ENCODE results near the gene TEN1. TPM values are rescaled to one million over a fixed set of nuclear protein-coding genes. Genes with fewer than 3 reads are reported as not detected.

Gene TEN1
- total and polyA plus RNA-seq, 2 of the 13 experiments (the other 11 are each of a cell fraction or from before 2014, with no cell fraction given), result 18.0 to 21.3 TPM

DNA sequence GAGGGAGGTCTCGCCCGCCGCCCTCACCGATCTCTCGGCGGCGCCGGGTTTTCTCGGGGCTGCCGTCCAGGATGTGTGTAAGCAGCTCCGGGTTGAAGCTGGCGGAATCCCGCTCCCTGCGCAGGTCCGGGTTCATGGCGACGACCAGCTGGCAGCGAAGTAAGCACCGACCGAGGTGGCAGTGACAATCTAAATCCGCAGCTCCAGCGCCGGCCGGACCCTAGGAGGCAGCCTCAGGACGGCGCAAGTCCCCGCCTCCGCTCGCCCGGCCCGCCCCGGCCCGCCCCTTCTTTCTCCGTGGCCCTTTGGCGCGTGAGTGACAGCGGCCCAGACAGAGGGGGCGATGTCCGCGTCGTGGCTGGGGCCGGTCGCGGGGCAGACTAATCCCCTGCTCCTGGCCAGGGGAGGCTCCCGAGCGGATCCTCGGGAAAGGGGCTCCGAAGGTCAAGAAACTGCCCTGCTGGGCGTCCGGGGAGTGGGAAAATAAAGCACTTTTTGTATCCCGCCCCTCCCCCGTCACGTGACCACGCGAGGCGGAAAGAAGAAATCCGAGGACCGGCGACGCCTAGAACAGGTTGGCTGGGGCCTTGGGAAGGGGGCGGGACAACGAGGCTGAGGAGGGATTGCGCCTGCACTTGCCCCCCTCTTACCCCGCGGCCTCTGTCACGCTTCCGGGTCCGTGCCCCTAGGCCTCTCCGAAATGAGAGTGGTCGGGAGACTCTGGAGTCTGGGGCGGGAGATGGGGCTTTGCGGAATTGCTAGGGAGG is at the start of gene TEN1, which contains the start of gene ACOX1 (continued):
- TF ChIP-seq, protein P1, sequence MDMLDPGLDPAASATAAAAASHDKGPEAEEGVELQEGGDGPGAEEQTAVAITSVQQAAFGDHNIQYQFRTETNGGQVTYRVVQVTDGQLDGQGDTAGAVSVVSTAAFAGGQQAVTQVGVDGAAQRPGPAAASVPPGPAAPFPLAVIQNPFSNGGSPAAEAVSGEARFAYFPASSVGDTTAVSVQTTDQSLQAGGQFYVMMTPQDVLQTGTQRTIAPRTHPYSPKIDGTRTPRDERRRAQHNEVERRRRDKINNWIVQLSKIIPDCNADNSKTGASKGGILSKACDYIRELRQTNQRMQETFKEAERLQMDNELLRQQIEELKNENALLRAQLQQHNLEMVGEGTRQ (IDR thresholded peaks at IDR 0.05; ENCODE audit: low read depth, low read length), result peak; percentile 97
- TF ChIP-seq, protein P1 (CRISPR knock-in tag; IDR thresholded peaks at IDR 0.05; ENCODE audit: borderline replicate concordance), result peak; percentile 99; the same call in 1 of the 2 replicates
- peak; percentile 97 for TF ChIP-seq POLR2G (IDR thresholded peaks at IDR 0.05; ENCODE audit: low read depth, low read length)
- TF ChIP-seq, protein P2, sequence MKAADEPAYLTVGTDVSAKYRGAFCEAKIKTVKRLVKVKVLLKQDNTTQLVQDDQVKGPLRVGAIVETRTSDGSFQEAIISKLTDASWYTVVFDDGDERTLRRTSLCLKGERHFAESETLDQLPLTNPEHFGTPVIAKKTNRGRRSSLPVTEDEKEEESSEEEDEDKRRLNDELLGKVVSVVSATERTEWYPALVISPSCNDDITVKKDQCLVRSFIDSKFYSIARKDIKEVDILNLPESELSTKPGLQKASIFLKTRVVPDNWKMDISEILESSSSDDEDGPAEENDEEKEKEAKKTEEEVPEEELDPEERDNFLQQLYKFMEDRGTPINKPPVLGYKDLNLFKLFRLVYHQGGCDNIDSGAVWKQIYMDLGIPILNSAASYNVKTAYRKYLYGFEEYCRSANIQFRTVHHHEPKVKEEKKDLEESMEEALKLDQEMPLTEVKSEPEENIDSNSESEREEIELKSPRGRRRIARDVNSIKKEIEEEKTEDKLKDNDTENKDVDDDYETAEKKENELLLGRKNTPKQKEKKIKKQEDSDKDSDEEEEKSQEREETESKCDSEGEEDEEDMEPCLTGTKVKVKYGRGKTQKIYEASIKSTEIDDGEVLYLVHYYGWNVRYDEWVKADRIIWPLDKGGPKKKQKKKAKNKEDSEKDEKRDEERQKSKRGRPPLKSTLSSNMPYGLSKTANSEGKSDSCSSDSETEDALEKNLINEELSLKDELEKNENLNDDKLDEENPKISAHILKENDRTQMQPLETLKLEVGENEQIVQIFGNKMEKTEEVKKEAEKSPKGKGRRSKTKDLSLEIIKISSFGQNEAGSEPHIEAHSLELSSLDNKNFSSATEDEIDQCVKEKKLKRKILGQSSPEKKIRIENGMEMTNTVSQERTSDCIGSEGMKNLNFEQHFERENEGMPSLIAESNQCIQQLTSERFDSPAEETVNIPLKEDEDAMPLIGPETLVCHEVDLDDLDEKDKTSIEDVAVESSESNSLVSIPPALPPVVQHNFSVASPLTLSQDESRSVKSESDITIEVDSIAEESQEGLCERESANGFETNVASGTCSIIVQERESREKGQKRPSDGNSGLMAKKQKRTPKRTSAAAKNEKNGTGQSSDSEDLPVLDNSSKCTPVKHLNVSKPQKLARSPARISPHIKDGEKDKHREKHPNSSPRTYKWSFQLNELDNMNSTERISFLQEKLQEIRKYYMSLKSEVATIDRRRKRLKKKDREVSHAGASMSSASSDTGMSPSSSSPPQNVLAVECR (CRISPR knock-in tag; IDR thresholded peaks at IDR 0.05; ENCODE audit: borderline replicate concordance), result peak; percentile 86
- TF ChIP-seq MAFG (CRISPR knock-in tag; IDR thresholded peaks at IDR 0.05), result peak; percentile 78; the same call in 1 of the 2 replicates
- TF ChIP-seq, protein P3, sequence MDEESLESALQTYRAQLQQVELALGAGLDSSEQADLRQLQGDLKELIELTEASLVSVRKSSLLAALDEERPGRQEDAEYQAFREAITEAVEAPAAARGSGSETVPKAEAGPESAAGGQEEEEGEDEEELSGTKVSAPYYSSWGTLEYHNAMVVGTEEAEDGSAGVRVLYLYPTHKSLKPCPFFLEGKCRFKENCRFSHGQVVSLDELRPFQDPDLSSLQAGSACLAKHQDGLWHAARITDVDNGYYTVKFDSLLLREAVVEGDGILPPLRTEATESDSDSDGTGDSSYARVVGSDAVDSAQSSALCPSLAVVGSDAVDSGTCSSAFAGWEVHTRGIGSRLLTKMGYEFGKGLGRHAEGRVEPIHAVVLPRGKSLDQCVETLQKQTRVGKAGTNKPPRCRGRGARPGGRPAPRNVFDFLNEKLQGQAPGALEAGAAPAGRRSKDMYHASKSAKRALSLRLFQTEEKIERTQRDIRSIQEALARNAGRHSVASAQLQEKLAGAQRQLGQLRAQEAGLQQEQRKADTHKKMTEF (CRISPR knock-in tag; IDR thresholded peaks at IDR 0.05), result peak; percentile 96
- TF ChIP-seq, protein P4, sequence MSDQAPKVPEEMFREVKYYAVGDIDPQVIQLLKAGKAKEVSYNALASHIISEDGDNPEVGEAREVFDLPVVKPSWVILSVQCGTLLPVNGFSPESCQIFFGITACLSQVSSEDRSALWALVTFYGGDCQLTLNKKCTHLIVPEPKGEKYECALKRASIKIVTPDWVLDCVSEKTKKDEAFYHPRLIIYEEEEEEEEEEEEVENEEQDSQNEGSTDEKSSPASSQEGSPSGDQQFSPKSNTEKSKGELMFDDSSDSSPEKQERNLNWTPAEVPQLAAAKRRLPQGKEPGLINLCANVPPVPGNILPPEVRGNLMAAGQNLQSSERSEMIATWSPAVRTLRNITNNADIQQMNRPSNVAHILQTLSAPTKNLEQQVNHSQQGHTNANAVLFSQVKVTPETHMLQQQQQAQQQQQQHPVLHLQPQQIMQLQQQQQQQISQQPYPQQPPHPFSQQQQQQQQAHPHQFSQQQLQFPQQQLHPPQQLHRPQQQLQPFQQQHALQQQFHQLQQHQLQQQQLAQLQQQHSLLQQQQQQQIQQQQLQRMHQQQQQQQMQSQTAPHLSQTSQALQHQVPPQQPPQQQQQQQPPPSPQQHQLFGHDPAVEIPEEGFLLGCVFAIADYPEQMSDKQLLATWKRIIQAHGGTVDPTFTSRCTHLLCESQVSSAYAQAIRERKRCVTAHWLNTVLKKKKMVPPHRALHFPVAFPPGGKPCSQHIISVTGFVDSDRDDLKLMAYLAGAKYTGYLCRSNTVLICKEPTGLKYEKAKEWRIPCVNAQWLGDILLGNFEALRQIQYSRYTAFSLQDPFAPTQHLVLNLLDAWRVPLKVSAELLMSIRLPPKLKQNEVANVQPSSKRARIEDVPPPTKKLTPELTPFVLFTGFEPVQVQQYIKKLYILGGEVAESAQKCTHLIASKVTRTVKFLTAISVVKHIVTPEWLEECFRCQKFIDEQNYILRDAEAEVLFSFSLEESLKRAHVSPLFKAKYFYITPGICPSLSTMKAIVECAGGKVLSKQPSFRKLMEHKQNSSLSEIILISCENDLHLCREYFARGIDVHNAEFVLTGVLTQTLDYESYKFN (CRISPR knock-in tag; conservative IDR thresholded peaks at IDR 0.05), result peak; percentile 93
- TF ChIP-seq ZNF256 (CRISPR knock-in tag; conservative IDR thresholded peaks at IDR 0.05), result no peak; the same call in 1 of the 2 replicates
- TF ChIP-seq, protein P5, sequence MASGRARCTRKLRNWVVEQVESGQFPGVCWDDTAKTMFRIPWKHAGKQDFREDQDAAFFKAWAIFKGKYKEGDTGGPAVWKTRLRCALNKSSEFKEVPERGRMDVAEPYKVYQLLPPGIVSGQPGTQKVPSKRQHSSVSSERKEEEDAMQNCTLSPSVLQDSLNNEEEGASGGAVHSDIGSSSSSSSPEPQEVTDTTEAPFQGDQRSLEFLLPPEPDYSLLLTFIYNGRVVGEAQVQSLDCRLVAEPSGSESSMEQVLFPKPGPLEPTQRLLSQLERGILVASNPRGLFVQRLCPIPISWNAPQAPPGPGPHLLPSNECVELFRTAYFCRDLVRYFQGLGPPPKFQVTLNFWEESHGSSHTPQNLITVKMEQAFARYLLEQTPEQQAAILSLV (CRISPR knock-in tag; IDR thresholded peaks at IDR 0.05; ENCODE audit: borderline replicate concordance), result peak; percentile 81
- TF ChIP-seq ZFP1 (CRISPR knock-in tag; IDR thresholded peaks at IDR 0.05), result peak; percentile 16; the same call in 1 of the 2 replicates
- TF ChIP-seq ZNF552 (CRISPR knock-in tag; IDR thresholded peaks at IDR 0.05; ENCODE audit: borderline replicate concordance), result 0 out of 2 replicates have a peak, but pooled peaks have one; percentile 10
- TF ChIP-seq JARID2 (CRISPR knock-in tag; IDR thresholded peaks at IDR 0.05; ENCODE audit: insufficient replicate concordance), result peak; percentile 37
- peak; percentile 66; the same call in 1 of the 2 replicates for TF ChIP-seq ZBTB8A (CRISPR knock-in tag; IDR thresholded peaks at IDR 0.05; ENCODE audit: borderline replicate concordance, low read depth)
- no peak for TF ChIP-seq NFE2L2 (IDR thresholded peaks at IDR 0.05; ENCODE audit: low read length)
- TF ChIP-seq ZNF253 (CRISPR knock-in tag; IDR thresholded peaks at IDR 0.05; ENCODE audit: borderline replicate concordance), result no peak; the same call in 1 of the 2 replicates

Measured in HepG2 (cell line).